HG03103 (cell line): ENCODE results near the gene PHLDB1.

ENCODE experiments used
- ATAC-seq: cut with Tn5 transposase; IDR thresholded peaks from one replicate; pipeline ENCODE4 v1.9.1; 2021; ENCODE audit warnings: low read depth; ENCODE audit not compliant: unreplicated experiment

The PHLDB1 gene

GRCh38 chr11:118706546-118706825, 99.1 kb downstream of the PHLDB1 start:
- ATAC-seq: no peak
